ENCODE results near the gene UNC80.

The UNC80 gene

DNA sequence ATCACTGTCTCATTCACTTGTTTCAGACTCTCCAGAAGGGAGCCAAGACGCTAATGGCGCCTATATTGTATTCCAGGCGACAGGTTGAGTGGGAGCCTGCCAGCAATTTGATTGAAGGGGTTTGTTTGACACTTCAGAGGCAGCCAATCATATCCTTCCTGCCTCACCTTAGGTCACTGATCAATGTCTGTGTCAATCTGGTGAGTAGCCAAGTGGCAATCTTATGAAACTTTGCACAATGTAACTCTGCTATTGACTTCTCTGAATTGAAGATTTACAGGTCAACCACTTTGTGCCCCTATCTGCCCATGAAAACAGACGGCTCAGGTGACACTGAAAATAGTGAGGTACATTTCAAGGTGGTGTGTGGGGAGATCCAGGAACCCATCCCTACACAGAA, 198.1 kb downstream of the UNC80 start:
- DNase-seq (ENCODE audit: low read depth in 2 of 2, low spot score in 1 of 2), result no peak

DNA sequence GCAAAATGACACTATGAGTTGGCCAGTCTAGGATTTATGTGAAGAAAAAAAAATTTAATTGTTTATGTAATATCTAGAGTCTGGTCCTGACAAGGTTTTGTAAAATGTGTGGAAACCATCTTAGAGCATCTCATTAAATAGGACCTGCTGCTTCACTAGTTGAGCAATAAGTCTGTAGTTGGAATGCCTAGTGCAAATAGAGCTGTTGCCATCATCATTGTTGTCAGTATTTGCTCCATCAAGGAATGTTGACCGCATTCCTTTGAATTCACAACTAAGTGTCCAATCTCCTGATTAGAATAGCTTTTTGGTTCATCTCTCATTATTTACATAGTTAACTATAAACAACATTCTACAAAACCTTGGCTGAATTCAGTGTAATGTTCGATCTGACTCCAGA, 198.6 kb downstream of the UNC80 start:
- no peak for DNase-seq (ENCODE audit: low read depth in 2 of 2, low spot score in 1 of 2)

DNA sequence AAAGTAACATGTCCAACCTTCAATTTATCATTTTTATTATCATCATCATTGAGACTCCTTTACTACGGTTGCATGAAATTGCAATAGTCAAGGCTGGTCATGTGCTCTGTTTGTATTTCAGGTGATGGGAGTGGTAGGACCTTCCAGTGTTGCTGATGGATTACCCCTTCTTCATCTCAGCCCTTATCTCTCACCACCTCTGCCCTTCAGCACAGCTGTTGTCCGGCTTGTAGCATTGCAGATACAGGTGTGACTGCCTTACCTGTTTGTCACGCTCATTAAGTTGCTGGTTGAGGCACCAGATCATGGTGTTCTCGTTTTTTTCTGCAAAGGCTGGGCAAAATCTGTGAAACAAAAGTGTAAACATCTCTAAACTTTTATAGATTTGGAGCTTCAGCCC, 199.1 kb downstream of the UNC80 start:
- no peak for DNase-seq (ENCODE audit: low read depth in 2 of 2, low spot score in 1 of 2)

DNA sequence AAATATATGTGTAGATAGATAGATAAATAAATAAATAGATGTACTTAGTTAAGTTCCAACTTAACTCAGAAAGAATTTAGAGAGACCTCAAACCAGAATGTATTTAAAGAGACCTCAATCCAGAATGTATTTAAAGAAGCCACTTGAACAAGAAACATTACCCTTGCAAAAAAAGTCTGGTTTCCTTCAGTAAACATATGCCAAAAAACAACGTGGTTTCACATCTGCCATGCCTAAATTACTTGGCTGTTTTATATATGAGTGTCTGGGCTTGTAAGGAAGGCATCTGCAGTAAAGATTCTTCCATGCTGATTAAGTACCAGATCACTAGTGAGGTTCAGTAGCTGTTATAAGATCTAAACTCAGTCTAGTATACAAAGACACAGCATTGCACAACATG, 201.7 kb downstream of the UNC80 start:
- DNase-seq (ENCODE audit: low read depth in 2 of 2, low spot score in 1 of 2), result no peak

DNA sequence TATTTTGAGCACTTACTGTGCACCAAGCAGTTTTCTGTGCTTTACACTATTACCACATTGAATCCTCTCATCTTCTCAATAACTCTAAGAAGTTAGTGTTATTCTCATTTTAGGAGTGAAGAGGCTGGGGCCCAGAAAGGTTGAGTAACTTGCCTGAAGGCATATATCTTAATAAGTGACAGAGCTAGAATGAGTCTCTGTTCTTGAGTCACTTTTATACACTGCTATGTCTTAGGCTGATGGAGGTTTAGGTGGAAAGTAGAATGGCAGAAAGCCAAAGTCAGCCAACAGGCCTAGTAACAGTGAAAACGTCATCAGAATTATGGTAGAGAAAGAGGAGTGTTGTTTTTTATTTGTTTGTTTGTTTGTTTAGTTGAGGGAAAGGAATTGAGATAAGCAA, 202.9 kb downstream of the UNC80 start:
- no peak for DNase-seq (ENCODE audit: low read depth in 2 of 2, low spot score in 1 of 2)

DNA sequence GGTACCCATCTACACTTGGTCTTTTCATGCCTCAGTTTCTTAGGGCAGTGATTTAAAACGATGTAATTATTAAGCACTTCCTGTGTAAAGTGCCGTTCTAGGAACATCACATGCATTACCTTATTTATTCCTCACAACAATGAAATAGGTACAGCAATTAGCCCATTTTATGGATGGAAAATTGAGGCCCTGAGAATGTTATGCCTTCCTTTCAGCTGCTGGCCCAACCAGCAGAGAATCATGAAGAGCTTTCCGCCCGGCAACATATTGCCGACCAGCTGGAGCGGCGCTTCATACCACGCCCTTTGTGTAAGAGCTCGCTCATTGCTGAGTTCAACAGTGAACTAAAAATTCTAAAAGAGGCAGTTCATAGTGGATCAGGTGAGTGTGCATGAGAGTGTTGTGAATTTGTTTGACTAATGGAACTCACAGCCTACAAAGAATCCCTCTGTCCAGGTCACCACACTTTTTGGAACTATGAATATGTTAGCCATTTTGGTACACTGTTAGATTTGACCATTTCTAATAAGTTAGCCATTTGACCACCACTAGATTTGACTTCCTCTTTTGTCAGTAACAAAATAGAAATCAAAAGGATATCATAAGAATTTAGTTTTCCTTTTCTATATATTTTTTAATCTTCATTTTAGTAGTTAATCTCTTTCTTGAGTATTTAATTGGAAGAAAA, 205.2 kb downstream of the UNC80 start:
- no peak for DNase-seq (ENCODE audit: low read depth in 2 of 2, low spot score in 1 of 2)

DNA sequence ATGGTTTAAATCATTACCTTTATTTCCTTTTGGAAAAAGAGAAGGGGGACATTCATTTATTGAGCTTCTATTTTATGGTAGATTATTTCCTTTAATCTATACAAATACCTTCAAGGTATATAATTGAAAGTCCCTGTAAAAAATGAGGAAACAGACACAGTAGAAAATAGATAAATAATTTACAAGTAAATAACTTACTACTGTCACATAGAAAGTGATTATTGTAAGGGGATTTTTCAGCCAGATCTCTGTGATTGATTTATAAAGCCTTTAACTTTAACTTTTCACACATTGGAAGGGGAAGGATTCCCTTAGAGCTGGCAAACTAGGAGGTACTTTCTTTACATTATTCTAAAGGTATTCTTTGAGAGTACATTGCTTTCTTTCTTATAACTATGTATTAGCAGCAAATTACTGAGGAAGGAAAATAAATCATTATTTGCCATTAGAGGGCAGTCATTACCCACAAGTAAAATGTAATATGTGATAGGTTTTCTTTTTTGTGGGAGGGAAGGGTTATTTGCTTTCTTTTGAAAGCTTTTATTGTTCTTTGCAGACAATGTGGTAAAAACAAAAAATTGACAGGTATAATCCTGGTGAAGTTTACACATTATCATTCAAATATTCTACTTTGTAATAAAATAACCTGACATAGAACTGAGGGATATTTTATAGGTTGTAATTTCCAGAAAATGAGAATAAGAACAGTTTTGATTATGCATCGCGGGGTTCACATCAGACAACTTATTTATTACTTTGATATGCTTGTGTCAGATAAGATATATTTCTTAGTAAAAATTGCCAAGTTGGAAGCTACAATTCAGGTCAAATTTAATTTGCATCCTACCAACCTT, 206.0 kb downstream of the UNC80 start:
- DNase-seq (ENCODE audit: low read depth in 2 of 2, low spot score in 1 of 2), result no peak

DNA sequence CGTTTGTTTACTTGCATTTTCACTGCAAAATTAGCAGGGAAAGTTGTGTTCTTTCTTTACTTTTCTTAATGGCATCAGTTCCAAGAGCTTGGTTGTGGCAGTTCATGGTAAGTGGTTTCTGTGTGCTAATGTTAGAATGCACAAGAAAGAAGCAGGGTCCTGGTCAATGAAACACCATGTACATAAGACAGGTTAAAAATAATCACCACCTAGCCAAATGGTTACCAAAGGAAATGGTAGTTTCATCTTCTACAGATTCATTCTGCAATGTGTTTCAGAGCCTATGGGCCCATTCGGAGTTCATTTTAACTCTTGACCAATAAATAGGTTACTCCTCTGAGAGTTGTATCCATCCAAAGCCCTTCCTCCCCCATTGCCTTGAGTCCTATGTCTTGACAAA, 212.7 kb downstream of the UNC80 start:
- DNase-seq (ENCODE audit: low read depth in 2 of 2, low spot score in 1 of 2), result no peak

DNA sequence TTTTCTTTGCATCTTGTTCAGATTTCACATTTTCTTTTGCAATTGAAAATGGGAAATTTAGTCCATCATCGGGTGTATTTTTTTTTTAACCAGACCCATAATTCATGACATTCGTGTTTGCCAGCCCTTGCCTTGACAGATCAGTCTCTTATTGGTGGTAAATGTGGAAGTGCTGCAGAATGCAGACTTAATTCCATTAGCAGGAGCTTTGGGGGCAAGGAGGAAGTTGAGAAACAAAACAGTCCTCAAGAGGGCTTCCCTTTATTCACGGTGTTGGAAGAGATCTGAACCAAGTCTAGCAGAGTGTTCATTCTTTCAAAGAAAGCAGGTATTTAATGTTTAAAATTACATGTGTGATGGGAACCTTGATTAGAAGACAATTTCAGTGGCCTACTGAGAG, 214.2 kb downstream of the UNC80 start:
- DNase-seq (ENCODE audit: low read depth in 2 of 2, low spot score in 1 of 2), result no peak

DNA sequence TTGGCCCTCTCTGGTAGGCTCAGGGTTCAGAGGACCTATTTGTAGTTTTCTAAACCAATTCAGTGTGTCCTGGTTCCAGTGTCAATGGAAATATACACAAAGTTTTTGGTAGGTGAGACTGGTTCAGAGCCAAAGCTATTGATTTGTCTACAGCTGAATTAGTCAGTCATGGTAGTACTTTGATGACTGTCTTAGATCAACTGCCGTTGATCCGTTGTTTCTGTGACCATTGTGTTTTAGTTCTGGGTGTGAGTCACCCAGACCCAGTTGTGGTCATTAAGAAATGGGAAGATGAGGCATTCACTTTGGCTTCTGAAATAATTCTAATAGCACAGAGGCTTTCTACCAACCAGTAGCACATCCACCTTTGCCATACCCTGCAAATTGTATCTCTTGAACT, 214.8 kb downstream of the UNC80 start:
- no peak for DNase-seq (ENCODE audit: low read depth in 2 of 2, low spot score in 1 of 2)

DNA sequence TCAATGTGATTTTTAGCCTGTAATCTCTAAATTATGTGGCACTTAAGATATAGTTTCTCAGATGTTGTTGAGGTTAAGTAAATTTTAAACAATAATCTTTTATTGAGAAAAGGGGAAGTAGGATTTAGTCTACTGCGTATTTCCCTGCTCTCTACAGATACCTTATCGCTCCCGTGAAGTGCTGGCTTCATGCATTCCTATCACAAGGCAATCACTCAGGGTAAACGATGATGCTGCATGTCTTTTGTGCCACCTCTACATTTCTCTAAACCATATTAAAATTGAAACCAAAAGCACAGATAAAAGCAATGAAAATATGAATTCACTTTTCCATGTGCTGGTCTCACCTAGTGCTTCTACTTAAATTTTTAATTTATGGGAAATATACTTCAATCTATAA, 216.4 kb downstream of the UNC80 start:
- DNase-seq (ENCODE audit: low read depth in 2 of 2, low spot score in 1 of 2), result no peak

DNA sequence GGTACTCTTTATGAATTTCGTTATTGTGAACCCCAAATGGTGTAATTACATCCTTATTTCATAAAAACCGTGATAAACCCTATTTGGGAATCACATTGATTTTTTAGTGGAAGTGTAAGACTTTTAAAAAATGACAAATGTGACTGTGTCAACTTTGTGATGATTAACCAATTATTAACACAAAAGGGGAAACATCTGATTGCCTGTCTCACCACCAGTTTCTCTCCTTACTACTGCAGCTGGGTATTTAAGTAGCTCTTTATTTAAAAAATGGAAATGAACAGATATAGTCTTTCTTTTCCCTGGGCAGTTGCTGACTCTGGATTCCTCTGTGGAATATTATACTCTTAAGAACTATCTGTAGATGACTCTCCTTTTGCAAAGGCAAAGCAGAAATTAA, 219.2 kb downstream of the UNC80 start:
- DNase-seq (ENCODE audit: low read depth in 2 of 2, low spot score in 1 of 2), result no peak

DNA sequence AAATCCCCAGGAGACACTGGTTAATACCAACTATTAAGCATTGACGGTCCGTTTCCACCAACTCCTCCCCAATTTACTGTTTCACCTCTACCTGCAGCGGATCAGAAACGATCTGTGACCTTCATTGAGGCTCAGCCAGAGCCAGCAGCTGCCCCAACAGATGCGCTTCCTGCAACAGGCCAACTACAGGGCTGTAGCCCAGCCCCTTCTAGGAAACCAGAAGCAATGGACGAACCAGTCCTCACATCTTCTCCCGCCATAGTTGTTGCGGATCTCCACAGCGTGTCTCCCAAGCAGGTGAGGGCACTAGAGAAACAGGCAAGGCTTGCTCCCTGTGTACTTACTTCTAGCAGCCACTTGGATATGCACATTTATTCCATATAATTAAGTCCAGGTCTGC, 222.3 kb downstream of the UNC80 start:
- DNase-seq (ENCODE audit: low read depth in 2 of 2, low spot score in 1 of 2), result no peak

DNA sequence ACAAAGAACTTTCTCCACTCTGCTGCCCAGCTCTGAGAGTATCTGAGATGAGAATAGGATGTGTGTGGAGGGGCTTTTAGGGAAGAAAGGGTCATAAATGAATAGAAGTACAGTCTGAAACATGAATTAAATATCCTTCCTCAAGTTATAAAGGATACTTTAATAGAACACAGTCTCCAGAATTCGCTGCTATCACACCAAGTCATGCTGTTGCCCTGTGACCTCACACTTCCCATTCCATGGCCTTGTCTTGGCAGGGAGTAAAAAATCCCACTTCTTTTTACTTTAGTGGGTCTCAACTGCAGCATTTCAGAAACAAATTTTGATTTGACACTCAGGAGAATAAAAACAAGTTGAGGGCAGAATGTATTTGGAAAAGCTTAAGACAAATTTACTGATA, 227.0 kb downstream of the UNC80 start:
- DNase-seq (ENCODE audit: low read depth in 2 of 2, low spot score in 1 of 2), result no peak

DNA sequence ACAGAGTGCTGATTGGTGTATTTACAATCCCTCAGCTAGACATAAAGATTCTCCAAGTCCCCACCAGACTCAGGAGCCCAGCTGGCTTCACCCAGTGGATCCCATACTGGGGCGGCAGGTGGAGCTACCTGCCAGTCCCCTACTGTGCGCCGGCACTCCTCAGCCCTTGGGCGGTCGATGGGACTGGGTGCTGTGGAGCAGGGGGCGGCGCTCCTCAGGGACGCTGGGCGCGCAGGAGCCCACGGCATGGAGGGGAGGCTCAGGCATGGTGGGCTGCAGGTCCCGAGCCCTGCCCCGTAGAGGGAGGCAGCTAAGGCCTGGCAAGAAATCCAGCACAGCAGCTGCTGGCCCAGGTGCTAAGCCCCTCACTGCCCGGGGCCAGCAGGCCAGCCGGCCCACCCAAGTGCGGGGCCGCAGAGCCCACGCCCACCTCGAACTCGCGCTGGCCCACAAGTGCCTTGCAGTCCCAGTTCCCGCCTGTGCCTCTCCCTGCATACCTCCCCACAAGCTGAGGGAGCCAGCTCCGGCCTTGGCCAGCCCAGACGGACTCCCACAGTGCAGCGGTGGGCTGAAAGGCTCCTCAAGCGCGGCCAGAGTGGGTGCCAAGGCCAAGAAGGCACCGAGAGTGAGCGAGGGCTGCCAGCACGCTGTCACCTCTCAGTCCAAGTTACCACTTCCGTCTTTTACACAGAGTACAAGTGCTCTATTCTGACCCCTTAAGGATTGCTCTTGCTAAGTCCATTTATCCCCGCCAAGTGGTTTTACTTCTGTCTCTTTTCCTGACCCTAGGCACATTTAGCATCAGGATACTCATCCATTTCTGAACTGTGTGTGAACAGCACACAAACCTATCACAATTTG, 229.1 kb downstream of the UNC80 start:
- no peak for DNase-seq (ENCODE audit: low read depth in 2 of 2, low spot score in 1 of 2)

DNA sequence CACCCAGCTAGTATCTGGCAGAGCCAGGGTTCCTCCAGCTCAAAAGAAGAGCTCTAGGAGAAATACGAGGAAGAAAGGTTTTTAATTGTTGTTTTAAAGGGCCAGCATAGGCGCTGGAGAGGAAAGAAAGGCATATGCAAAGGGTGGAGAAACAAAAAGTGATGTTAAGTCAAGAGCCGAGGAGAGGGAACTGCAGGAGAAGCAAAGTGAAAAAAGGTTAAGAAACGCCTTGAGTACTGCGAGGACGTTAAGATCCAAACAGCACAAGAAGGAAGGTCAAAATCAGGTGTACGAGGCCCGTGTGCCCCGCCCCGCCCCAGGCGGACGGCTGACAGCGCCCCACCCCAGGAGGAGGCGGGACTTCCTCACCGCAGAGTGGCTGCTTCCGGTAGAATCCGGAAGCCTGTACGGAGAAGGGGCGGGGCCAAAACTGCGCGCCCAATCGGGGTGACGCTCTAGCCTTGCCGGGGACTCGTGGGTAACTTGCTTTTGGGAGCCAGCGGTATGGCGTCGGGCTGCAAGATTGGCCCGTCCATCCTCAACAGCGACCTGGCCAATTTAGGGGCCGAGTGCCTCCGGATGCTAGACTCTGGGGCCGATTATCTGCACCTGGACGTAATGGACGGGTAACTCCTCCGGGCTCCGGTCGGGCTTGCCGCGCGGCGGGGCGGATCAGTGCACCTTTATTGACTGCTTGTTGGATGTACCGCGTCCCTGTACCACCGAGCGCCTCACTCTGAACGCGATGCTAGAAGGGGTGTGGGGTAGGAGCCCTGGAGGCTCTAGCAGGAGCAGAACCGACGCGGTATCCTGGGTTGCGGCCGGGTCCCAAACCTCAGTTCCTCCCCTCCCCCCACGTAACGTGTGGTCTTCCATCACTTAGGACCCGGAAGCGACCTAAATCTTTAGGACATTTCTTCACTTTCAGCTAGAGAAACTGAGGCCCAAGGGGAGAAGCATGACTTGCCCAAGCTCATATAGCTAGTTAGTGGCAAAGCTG, 230.8 kb downstream of the UNC80 start, which contains the start of gene RPE:
Gene RPE, plus strand, starts transcription at position 481 of the 1,000 bp plus-strand sequence. Its CDS starts 24 bp downstream, at position 505.
- DNase-seq (ENCODE audit: low read depth in 2 of 2, low spot score in 1 of 2), result peak; percentile 95

DNA sequence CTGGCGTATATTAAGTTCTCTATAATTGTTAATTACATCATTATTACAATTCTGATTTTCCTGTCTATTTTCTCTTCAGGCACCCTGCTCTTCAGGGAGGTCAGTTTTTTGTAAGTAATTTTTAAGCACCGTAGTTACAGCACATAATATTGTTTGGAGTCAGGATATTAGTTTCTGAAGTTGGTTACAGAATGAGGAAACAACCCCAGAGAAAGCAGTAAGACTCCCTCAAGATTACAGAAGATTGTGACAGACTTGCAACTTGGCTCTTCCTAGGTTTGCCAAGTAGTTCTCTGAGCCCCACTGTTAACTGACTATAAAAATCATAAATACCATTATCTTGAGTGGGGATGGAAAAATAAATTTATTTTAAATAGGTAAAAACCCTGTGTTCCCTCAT, 231.7 kb downstream of the UNC80 start:
- no peak for DNase-seq (ENCODE audit: low read depth in 2 of 2, low spot score in 1 of 2)

DNA sequence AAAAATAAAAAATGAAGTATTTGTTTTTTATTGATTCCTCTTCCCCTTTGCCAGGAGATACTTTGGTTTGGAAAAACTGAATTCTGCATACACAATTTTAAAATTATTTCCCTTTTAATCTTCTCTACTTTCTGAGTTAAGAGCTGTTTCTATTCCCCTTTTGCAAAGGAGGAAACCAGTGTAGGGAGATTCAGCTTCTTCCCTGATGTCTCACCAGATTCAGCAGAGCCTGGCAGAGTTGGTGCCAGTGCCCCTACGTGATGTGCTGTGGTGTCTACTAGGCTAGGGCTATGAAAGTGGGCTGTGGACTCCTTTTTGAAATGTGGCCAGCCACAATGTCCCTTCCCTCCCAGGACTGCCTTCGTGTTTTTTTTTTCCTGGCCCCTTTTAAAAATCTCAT, 233.2 kb downstream of the UNC80 start:
- DNase-seq (ENCODE audit: low read depth in 2 of 2, low spot score in 1 of 2), result no peak

DNA sequence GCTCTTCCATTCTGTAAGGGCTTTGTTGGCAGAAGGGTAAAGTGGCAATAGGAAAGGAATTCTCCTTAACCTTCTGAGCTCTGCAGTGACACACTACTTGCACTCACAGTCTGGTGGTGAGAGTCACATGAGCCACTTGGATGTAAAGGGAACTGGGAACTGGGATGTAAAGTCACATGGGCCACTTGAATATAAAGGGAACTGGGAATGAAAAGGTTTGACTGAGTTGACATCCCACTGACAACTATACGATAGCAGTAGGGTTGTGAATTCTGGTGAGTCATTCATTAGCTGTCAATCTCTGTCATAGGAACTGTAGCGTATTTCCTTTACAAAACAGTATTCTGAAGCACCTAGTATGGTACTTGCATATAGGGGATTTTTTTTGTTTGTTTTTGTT, 236.3 kb downstream of the UNC80 start:
- no peak for DNase-seq (ENCODE audit: low read depth in 2 of 2, low spot score in 1 of 2)

DNA sequence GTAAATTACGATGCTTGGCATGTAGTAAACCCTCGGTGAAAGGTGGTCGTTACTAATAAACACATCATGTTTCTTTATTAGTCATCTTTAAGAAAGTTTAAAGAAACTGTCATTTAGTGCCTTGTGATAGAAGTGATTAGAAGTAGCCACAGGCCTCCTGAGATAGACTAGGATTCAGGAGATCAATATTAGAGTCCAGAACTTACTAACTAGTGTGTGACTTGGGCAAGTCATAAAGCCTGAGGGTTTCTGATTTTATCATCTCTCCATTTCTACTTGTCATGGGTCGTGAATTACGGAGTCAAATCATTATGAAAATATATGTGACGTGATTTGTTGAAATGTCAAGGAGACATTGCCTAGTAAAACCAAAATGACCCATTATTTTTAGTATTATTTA, 237.5 kb downstream of the UNC80 start:
- DNase-seq (ENCODE audit: low read depth in 2 of 2, low spot score in 1 of 2), result no peak

DNA sequence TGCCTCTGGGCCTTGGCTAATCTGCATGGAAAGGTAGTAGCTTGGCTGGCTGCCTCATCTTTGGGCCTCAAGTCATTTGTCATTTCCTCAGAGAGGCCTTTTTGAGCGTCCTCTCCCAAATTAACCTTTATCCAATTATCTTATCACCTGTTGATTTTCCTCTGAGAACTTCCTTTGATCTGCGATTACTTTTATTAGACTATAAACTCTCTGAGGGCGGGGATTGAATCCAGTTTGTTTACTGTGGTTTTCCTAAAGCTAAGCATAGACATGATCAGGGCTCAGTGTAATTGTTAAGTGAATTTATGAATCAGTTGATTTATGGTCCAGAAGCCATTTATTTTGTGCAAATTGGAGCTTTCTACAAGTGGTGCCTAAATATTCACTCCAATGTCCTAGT, 238.3 kb downstream of the UNC80 start:
- no peak for DNase-seq (ENCODE audit: low read depth in 2 of 2, low spot score in 1 of 2)

Measured in stimulated activated CD8-positive, alpha-beta memory T cell treated with anti-CD3 and anti-CD28 coated beads, Interleukin-4, amount 100 ng/mL, for 4 hours (primary cell).